H9 (cell line): ENCODE results near the gene SH3RF3. TPM values are rescaled to one million over a fixed set of nuclear protein-coding genes. Genes with fewer than 3 reads are reported as not detected.

Source experiments
- DNase-seq: peaks from one replicate; pipeline ENCODE4 v3.0.0-alpha.2; 2017
- H2AFZ ChIP-seq: one replicate; pipeline ENCODE4 v1.6.1; 2013; ENCODE audit warnings: mild to moderate bottlenecking, low read length, control low read depth, moderate library complexity
- H2AK5ac ChIP-seq: 2 replicates; pipeline ENCODE4 v1.6.1; 2013; ENCODE audit warnings: low read length, control low read depth, mixed read lengths; ENCODE audit not compliant: insufficient read length
- H2BK120ac ChIP-seq: one replicate; pipeline ENCODE4 v1.6.1; 2013; ENCODE audit warnings: low read depth, mild to moderate bottlenecking, low read length, control low read depth, inconsistent platforms; ENCODE audit not compliant: poor library complexity, severe bottlenecking
- H2BK12ac ChIP-seq: 2 replicates; pipeline ENCODE4 v1.6.1; 2013; ENCODE audit warnings: low read length, control low read depth, mixed read lengths, low read depth; ENCODE audit not compliant: insufficient read length
- H2BK15ac ChIP-seq: 2 replicates; pipeline ENCODE4 v1.6.1; 2013; ENCODE audit warnings: low read depth, low read length, control low read depth
- H2BK20ac ChIP-seq: one replicate; pipeline ENCODE4 v1.6.1; 2013; ENCODE audit warnings: low read depth, mild to moderate bottlenecking, low read length, control low read depth, inconsistent platforms; ENCODE audit not compliant: poor library complexity, severe bottlenecking
- H2BK5ac ChIP-seq: 2 replicates; pipeline ENCODE4 v1.6.1; 2013; ENCODE audit warnings: low read length, control low read depth, mixed read lengths; ENCODE audit not compliant: insufficient read length
- H3K14ac ChIP-seq: 2 replicates; pipeline ENCODE4 v1.6.1; 2013; ENCODE audit warnings: low read length, control low read depth; ENCODE audit not compliant: insufficient read depth
- H3K18ac ChIP-seq: 2 replicates; pipeline ENCODE4 v1.6.1; 2013; ENCODE audit warnings: low read depth, mild to moderate bottlenecking, mixed read lengths, low read length, control low read depth; ENCODE audit not compliant: insufficient read length
- H3K23ac ChIP-seq: 2 replicates; pipeline ENCODE4 v1.6.1; 2013; ENCODE audit warnings: low read length, control low read depth, mixed read lengths, low read depth; ENCODE audit not compliant: insufficient read length
- H3K23me2 ChIP-seq: 2 replicates; pipeline ENCODE4 v1.6.1; 2013; ENCODE audit warnings: low read depth, mild to moderate bottlenecking, mixed read lengths, low read length, control low read depth; ENCODE audit not compliant: insufficient read length, poor library complexity, severe bottlenecking
- H3K27ac ChIP-seq: 2 replicates; pipeline ENCODE4 v1.5.1; 2013; ENCODE audit warnings: low read length, control low read depth, mixed read lengths, low read depth; ENCODE audit not compliant: insufficient read length
- H3K27me3 ChIP-seq: 2 replicates; pipeline ENCODE4 v1.6.1; 2013; ENCODE audit warnings: low read length, control low read depth, inconsistent platforms; ENCODE audit not compliant: insufficient read depth
- H3K4ac ChIP-seq: 2 replicates; pipeline ENCODE4 v1.6.1; 2013; ENCODE audit warnings: low read depth, mild to moderate bottlenecking, control low read depth, inconsistent platforms, low read length, moderate library complexity
- H3K4me1 ChIP-seq: 2 replicates; pipeline ENCODE4 v1.6.1; 2013; ENCODE audit warnings: low read length, control low read depth, inconsistent platforms; ENCODE audit not compliant: insufficient read depth
- H3K4me2 ChIP-seq: 2 replicates; pipeline ENCODE4 v1.6.1; 2013; ENCODE audit warnings: low read length, control low read depth, mixed read lengths; ENCODE audit not compliant: insufficient read length, insufficient read depth
- H3K56ac ChIP-seq: 2 replicates; pipeline ENCODE4 v1.6.1; 2013; ENCODE audit warnings: low read depth, mild to moderate bottlenecking, mixed read lengths, low read length, control low read depth; ENCODE audit not compliant: insufficient read length
- H3K79me1 ChIP-seq: 2 replicates; pipeline ENCODE4 v1.6.1; 2013; ENCODE audit warnings: low read depth, mild to moderate bottlenecking, moderate library complexity, low read length, control low read depth, inconsistent platforms; ENCODE audit not compliant: insufficient read depth, poor library complexity, severe bottlenecking
- H3K79me2 ChIP-seq: 2 replicates; pipeline ENCODE4 v1.6.1; 2013; ENCODE audit warnings: low read length, control low read depth, inconsistent platforms; ENCODE audit not compliant: insufficient read depth
- H3K9ac ChIP-seq: 2 replicates; pipeline ENCODE4 v1.6.1; 2013; ENCODE audit warnings: low read length, control low read depth, mixed read lengths; ENCODE audit not compliant: insufficient read length; ENCODE audit errors: extremely low read depth
- H3K9me3 ChIP-seq: one replicate; pipeline ENCODE4 v1.6.1; 2013; ENCODE audit warnings: low read depth, low read length, inconsistent platforms; ENCODE audit not compliant: control insufficient read depth
- H3T11ph ChIP-seq: one replicate; pipeline ENCODE4 v1.6.1; 2013; ENCODE audit warnings: mild to moderate bottlenecking, low read length, control low read depth, inconsistent platforms
- H4K20me1 ChIP-seq: one replicate; pipeline ENCODE4 v1.6.1; 2013; ENCODE audit not compliant: control insufficient read depth, insufficient read length, insufficient read depth
- H4K5ac ChIP-seq: 2 replicates; pipeline ENCODE4 v1.6.1; 2013; ENCODE audit warnings: low read depth, mild to moderate bottlenecking, mixed read lengths, low read length, control low read depth; ENCODE audit not compliant: insufficient read length
- H4K8ac ChIP-seq: replicated peaks from 2 replicates; pipeline ENCODE4 v1.6.1; 2013; ENCODE audit warnings: low read length, control low read depth, mixed read lengths, low read depth; ENCODE audit not compliant: insufficient read length
- H4K91ac ChIP-seq: 2 replicates; pipeline ENCODE4 v1.6.1; 2013; ENCODE audit warnings: low read depth, mild to moderate bottlenecking, moderate library complexity, mixed read lengths, low read length, control low read depth; ENCODE audit not compliant: insufficient read length
- H3K27ac Mint-ChIP-seq, 3 experiments: 2 replicates in 2 of 3; 3 replicates in 1 of 3; pipeline ENCODE4 v1.8.0; 2020 to 2021; ENCODE audit warnings: mixed read lengths in 3 of 3, mild to moderate bottlenecking in 1 of 3, moderate library complexity in 1 of 3
- H3K27me3 Mint-ChIP-seq: 2 replicates; pipeline ENCODE4 v1.8.0; 2021; ENCODE audit warnings: low read depth, mild to moderate bottlenecking, moderate library complexity, mixed read lengths
- H3K36me3 Mint-ChIP-seq, 3 experiments: 2 replicates in 2 of 3; 3 replicates in 1 of 3; pipeline ENCODE4 v1.8.0; 2020 to 2021; ENCODE audit warnings: low read depth in 3 of 3, mixed read lengths in 3 of 3; ENCODE audit not compliant: insufficient read depth in 1 of 3
- H3K4me1 Mint-ChIP-seq, 2 experiments: 2 replicates each; pipeline ENCODE4 v1.8.0; 2020; ENCODE audit warnings: mixed read lengths in 2 of 2
- H3K4me3 Mint-ChIP-seq, 2 experiments: 2 replicates in 1 of 2; 3 replicates in 1 of 2; pipeline ENCODE4 v1.8.0; 2020 to 2021; ENCODE audit warnings: mild to moderate bottlenecking in 2 of 2, mixed read lengths in 2 of 2, moderate library complexity in 1 of 2
- H3K9me3 Mint-ChIP-seq, 2 experiments: 2 replicates in 1 of 2; 3 replicates in 1 of 2; pipeline ENCODE4 v1.8.0; 2020; ENCODE audit warnings: mild to moderate bottlenecking in 2 of 2, mixed read lengths in 2 of 2, moderate library complexity in 1 of 2
- CTCF ChIP-seq: fragments of 200-600 bp; sonication (generic); conservative IDR thresholded peaks from 3 replicates; pipeline ENCODE4 v1.8.0; 2021; ENCODE audit warnings: antibody characterized with exemption, mild to moderate bottlenecking
- WGBS: extraction: QIAGEN DNeasy Blood & Tissue Kit; methylation state at CpG from one replicate; pipeline ENCODE4 v1.1.7; 2013; ENCODE audit warnings: missing lambda C conversion rate, low lambda C conversion rate, mixed read lengths; ENCODE audit not compliant: insufficient read length; ENCODE audit errors: extremely low coverage; 5-methylcytosine and 5-hydroxymethylcytosine counted together
- total RNA-seq: library from RNA; stranded (reverse); gene quantifications from 2 replicates; pipeline ENCODE4 v1.2.1, GENCODE V29; 2021

SH3RF3 gene
- total RNA-seq, 1 experiment from 2014 or later = 0.46 TPM

DNA sequence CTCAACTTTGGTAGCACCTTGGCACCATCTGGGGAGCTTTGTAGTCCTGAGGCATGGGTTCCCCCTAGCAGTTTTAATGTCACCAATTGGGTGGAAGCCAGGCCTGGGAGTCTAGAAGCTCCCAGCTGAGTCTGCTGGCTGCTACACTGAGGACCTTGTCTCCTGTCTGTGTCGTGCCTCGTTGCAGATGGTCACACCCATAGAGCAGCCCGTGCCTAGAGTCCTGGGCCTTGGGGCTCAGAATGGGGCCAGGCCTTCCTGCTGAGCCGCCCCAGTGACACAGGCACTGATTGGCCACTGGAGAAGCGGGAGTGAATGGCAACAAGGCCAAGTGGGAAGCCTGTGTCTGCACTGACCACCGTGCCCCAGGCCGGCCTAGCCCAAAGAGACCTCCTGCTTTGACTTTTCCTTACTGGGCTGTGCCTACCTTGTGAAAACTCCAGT, 113.2 kb downstream of the SH3RF3 start:
- Histone ChIP-seq H3K56ac (no peak overlapping the region), H3K4ac (no peak overlapping the region), H3K79me2 (no peaks in the 10 kb centered on the region), H3K4me2 (no peak overlapping the region), H3K23ac (no peak overlapping the region), H3K27me3 (no peaks in the 10 kb centered on the region), H4K5ac (no peak overlapping the region), H4K8ac (no peak overlapping the region), H3K14ac (peak overlapping the region; percentile 71), H3K23me2 (no peaks in the 10 kb centered on the region), H3K9me3 (no peaks in the 10 kb centered on the region), H2BK5ac (no peak overlapping the region), H3K27ac (no peak overlapping the region), H4K91ac (no peak overlapping the region), H3T11ph (no peak overlapping the region), H2AFZ (no peak overlapping the region), H3K4me1 (no peaks in the 10 kb centered on the region; the same call in 1 of the 2 replicates), H2BK15ac (peak overlapping the region; percentile 68; the same call in 1 of the 2 replicates), H3K79me1 (no peaks in the 10 kb centered on the region), H2AK5ac (no peak overlapping the region), H3K18ac (no peak overlapping the region), H2BK12ac (no peak overlapping the region), H3K9ac (no peak overlapping the region), H2BK20ac (no peak overlapping the region), H2BK120ac (no peak overlapping the region), H4K20me1 (no peaks in the 10 kb centered on the region)
- H3K36me3 Mint-ChIP-seq = no peaks in the 10 kb centered on the region; a peak in 1 of 7 replicates
- TF ChIP-seq CTCF = no peak
- H3K9me3 Mint-ChIP-seq = no peaks in the 10 kb centered on the region
- peak overlapping the region in 1 of 3 experiments; percentile 84; a peak in 2 of 7 replicates for H3K27ac Mint-ChIP-seq
- no peak overlapping the region for H3K4me3 Mint-ChIP-seq
- no peak for DNase-seq
- H3K27me3 Mint-ChIP-seq = peaks cover 5% of the 10 kb centered on the region
- WGBS = no CpG with 5 or more reads among the region's 7 CpGs
- H3K4me1 Mint-ChIP-seq = peaks cover 0 to under 1% of the 10 kb centered on the region in 2 experiments; a peak in 2 of 4 replicates
